Spleen (tissue), 11 donors: Measurements from ENCODE around the gene CSF3R. TPM values are rescaled to one million over a fixed set of nuclear protein-coding genes. Genes with fewer than 3 reads are reported as not detected.

Source experiments
- DNase-seq: peaks from one replicate; pipeline ENCODE4 v3.0.0-alpha.2; 2020
- H3K27ac ChIP-seq, 8 donors: fragments of 200-600 bp; sonication (generic) in 7 of 8; 1 replicate in 4 of 8; 2 replicates in 4 of 8; pipeline versions ENCODE4 v1.5.0 to v1.8.0; 2016 to 2021; ENCODE audit warnings: inconsistent platforms in 4 of 8, mild to moderate bottlenecking in 4 of 8, moderate library complexity in 1 of 8
- H3K27me3 ChIP-seq, 7 donors: fragments of 200-600 bp; sonication (generic) in 6 of 7; replicated peaks in 1 of 7; 1 replicate in 4 of 7; 2 replicates in 3 of 7; pipeline versions ENCODE4 v1.5.0 to v1.8.0; 2016 to 2021; ENCODE audit warnings: inconsistent platforms in 3 of 7, mild to moderate bottlenecking in 1 of 7
- H3K36me3 ChIP-seq, 6 donors: fragments of 200-600 bp; sonication (generic) in 5 of 6; 1 replicate in 4 of 6; 2 replicates in 2 of 6; pipeline versions ENCODE4 v1.5.0 to v1.8.0; 2016 to 2021; ENCODE audit warnings: inconsistent platforms in 2 of 6
- H3K4me1 ChIP-seq, 6 donors: fragments of 200-600 bp; sonication (generic) in 5 of 6; 1 replicate in 3 of 6; 2 replicates in 3 of 6; pipeline versions ENCODE4 v1.5.0 to v1.8.0; 2016 to 2021; ENCODE audit warnings: inconsistent platforms in 3 of 6
- H3K4me3 ChIP-seq, 8 donors: fragments of 200-600 bp; sonication (generic) in 7 of 8; 1 replicate in 4 of 8; 2 replicates in 4 of 8; pipeline versions ENCODE4 v1.5.0 to v1.8.0; 2016 to 2021; ENCODE audit warnings: inconsistent platforms in 4 of 8, mild to moderate bottlenecking in 4 of 8, moderate library complexity in 2 of 8
- H3K9me3 ChIP-seq, 8 donors: fragments of 200-600 bp; sonication (generic) in 7 of 8; 1 replicate in 4 of 8; 2 replicates in 4 of 8; pipeline versions ENCODE4 v1.5.0 to v1.8.0; 2016 to 2021; ENCODE audit warnings: inconsistent platforms in 4 of 8
- POLR2A ChIP-seq, 3 donors: fragments of 450-650 bp; IDR thresholded peaks; one replicate each; pipeline ENCODE4 v1.5.1; 2017; ENCODE audit warnings: antibody characterized with exemption in 3 of 3, mild to moderate bottlenecking in 1 of 3
- POLR2AphosphoS5 ChIP-seq, 3 donors: sonication (generic); formaldehyde crosslinking; IDR thresholded peaks; one replicate each; pipeline ENCODE4 v1.5.1; 2017; ENCODE audit warnings: antibody characterized with exemption in 3 of 3
- WGBS, 5 donors: extraction: QIAGEN DNeasy Blood & Tissue Kit in 3 of 5; methylation state at CpG; one replicate each; pipeline versions ENCODE4 v1.1.5 to v1.1.7; 2013 to 2018; 5-methylcytosine and 5-hydroxymethylcytosine counted together
- intact Hi-C: fragments of 100-400 bp; cut with DNase I; formaldehyde crosslinking; loops from one replicate; pipeline ENCODE4 v1.15.0; 2023; ENCODE audit warnings: low total_unique reads
- polyA plus RNA-seq, 3 donors: library from polyadenylated mRNA; stranded (reverse); fragments of 200-250 nt; gene quantifications; one replicate each; pipeline ENCODE4 v1.2.1, GENCODE V29; 2013
- total RNA-seq, 7 donors: library from RNA; depleted of rRNA in 3 of 7; stranded (reverse); fragments of >200 nt in 3 of 7; fragmentation: NEBNext Ultra II Directional in 4 of 7; extraction: Animal tissue kit (Norgen Biotek cat#: 25700) in 4 of 7; gene quantifications; one replicate each; pipeline versions ENCODE4 v1.1.0 to v1.2.1, GENCODE V29; 2016 to 2021
- TF ChIP-seq, protein P1 (sequence below), 11 experiments: fragments of 200-600 bp in 7 of 11; fragments of 450-650 bp in 4 of 11; sonication (generic) in 4 of 11; IDR thresholded peaks in 8 of 11; conservative IDR thresholded peaks in 3 of 11; 1 replicate in 7 of 11; 2 replicates in 4 of 11; pipeline versions ENCODE4 v1.4.0 to v1.8.0; 2016 to 2021; ENCODE audit warnings: antibody characterized with exemption in 11 of 11, inconsistent platforms in 4 of 11, mild to moderate bottlenecking in 1 of 11
- donor health status: healthy with polysubstance abuse.
- donor health status: DM: no; HTN: no; CAD: no; lungs with moderate emphysema.
- donor health status: DM: no; HTN: no; CAD: no.
- donor health status: Bipolar disorder and iron deficiency.
- donor health status: healthy.
- donor health status: DM: no; HTN: no; CAD: no.
- donor health status: DM: yes; HTN: yes; CAD: no.

The CSF3R gene
- total and polyA plus RNA-seq, 10 donors: 8.9 to 795 (median 220) TPM

DNA sequence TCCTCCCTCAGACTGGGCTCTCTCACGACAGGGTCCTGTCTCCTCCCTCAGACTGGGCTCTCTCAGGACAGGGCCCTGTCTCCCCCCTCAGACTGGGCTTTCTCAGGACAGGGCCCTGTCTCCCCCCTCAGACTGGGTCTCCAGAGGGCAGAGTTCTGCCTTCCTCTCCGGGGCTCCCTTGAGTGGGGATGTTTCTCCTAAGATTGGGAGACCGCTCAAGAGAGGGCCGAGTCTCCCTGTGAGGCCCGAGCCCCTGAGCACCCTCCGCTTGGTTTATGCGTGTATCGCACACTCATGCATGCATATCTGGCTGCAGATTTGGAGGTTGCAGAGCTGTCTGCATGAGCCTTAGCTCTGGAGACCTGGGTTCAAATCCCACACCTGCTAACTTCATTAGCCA, 39.3 kb upstream of the CSF3R start:
- H3K4me1 ChIP-seq: no peaks in the 10 kb centered on the region
- no peaks in the 10 kb centered on the region for H3K9me3 ChIP-seq
- DNase-seq: no peak
- no peaks in the 10 kb centered on the region for H3K27me3 ChIP-seq
- no peak overlapping the region for H3K27ac ChIP-seq
- 86 to 93% (median 91%) methylated on average over 8 of the region's 8 CpGs for WGBS, 5 donors
- H3K36me3 ChIP-seq: no peaks in the 10 kb centered on the region
- H3K4me3 ChIP-seq: no peak overlapping the region
- intact Hi-C loops: no loop called here
- no peak for TF ChIP-seq POLR2A (IDR thresholded peaks at IDR 0.05)
- TF ChIP-seq, protein P1, sequence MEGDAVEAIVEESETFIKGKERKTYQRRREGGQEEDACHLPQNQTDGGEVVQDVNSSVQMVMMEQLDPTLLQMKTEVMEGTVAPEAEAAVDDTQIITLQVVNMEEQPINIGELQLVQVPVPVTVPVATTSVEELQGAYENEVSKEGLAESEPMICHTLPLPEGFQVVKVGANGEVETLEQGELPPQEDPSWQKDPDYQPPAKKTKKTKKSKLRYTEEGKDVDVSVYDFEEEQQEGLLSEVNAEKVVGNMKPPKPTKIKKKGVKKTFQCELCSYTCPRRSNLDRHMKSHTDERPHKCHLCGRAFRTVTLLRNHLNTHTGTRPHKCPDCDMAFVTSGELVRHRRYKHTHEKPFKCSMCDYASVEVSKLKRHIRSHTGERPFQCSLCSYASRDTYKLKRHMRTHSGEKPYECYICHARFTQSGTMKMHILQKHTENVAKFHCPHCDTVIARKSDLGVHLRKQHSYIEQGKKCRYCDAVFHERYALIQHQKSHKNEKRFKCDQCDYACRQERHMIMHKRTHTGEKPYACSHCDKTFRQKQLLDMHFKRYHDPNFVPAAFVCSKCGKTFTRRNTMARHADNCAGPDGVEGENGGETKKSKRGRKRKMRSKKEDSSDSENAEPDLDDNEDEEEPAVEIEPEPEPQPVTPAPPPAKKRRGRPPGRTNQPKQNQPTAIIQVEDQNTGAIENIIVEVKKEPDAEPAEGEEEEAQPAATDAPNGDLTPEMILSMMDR (IDR thresholded peaks at IDR 0.05 in 8 of 11, conservative IDR thresholded peaks at IDR 0.05 in 3 of 11): no peak
- TF ChIP-seq POLR2AphosphoS5 (IDR thresholded peaks at IDR 0.05): no peak

DNA sequence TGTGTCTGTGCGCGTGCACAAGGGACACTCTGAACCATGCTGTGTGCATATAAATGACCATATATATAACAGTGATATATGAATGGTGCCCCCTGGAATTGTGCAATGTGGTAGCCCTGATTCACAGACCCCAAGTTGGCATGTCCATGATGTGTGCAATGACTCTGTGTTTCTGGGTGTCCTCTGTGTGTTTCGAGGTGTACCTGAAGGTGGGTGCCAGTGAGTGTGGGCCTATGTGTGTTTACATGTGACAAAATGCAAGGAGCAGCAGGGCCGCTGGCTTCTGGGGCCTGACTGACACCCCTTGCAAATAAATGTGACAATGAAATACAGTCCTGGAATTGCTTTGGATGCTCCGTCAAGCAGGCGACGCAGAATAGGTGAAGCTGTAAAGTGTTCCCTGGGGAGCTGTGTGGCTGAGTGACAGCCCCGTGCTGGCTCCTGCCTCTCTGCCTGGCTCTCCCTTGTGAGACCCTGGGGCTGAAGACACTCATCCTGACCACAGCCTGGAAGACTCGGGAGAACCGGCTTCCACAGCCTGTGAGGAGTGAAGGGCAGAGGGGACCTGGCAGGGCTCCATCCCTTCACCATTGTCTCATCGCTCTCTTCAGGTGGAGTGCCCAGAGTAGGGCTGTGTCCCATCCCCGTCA, 38.2 kb upstream of the CSF3R start:
- no peak for DNase-seq
- intact Hi-C loops: no loop called here
- 75 to 91% (median 83%) methylated on average over 12 of the region's 12 CpGs for WGBS, 5 donors
- peaks cover 0 to 6% (median 3%) of the 10 kb centered on the region in 6 donors for H3K4me1 ChIP-seq
- H3K9me3 ChIP-seq: no peaks in the 10 kb centered on the region
- TF ChIP-seq POLR2AphosphoS5 (IDR thresholded peaks at IDR 0.05): no peak
- H3K27ac ChIP-seq: no peak overlapping the region
- no peaks in the 10 kb centered on the region for H3K27me3 ChIP-seq
- H3K4me3 ChIP-seq: no peak overlapping the region
- H3K36me3 ChIP-seq: no peaks in the 10 kb centered on the region

DNA sequence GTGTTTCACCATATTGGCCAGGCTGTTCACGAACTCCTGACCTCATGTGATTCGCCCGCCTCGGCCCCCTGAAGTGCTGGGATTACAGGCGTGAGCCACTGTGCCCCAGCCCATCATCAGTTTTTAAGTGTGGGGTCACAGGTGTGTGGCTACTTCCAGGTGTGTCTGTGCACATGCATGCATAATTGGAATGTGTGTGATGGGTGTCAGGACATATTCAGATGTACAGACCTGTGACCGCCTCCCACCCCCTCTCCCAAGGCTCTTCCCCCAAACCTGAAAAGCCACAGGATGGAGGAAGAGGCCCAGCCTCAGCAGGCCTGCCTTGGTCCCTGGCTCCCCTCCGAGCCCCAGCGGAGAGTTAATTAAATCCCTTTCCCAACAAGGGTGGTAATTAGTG, 37.3 kb upstream of the CSF3R start:
- intact Hi-C loops: no loop called here
- no peak overlapping the region for H3K27ac ChIP-seq
- no peak for DNase-seq
- peaks cover 0 to 14% (median 5%) of the 10 kb centered on the region in 6 donors for H3K4me1 ChIP-seq
- no peaks in the 10 kb centered on the region for H3K27me3 ChIP-seq
- no peak for TF ChIP-seq POLR2A (IDR thresholded peaks at IDR 0.05)
- TF ChIP-seq POLR2AphosphoS5 (IDR thresholded peaks at IDR 0.05): no peak
- TF ChIP-seq, protein P1 (IDR thresholded peaks at IDR 0.05 in 8 of 11, conservative IDR thresholded peaks at IDR 0.05 in 3 of 11): no peak
- H3K4me3 ChIP-seq: no peak overlapping the region
- no peaks in the 10 kb centered on the region for H3K36me3 ChIP-seq
- WGBS, 5 donors: 80 to 94% (median 84%) methylated on average over 5 to 8 of the region's 8 CpGs
- H3K9me3 ChIP-seq: no peaks in the 10 kb centered on the region

DNA sequence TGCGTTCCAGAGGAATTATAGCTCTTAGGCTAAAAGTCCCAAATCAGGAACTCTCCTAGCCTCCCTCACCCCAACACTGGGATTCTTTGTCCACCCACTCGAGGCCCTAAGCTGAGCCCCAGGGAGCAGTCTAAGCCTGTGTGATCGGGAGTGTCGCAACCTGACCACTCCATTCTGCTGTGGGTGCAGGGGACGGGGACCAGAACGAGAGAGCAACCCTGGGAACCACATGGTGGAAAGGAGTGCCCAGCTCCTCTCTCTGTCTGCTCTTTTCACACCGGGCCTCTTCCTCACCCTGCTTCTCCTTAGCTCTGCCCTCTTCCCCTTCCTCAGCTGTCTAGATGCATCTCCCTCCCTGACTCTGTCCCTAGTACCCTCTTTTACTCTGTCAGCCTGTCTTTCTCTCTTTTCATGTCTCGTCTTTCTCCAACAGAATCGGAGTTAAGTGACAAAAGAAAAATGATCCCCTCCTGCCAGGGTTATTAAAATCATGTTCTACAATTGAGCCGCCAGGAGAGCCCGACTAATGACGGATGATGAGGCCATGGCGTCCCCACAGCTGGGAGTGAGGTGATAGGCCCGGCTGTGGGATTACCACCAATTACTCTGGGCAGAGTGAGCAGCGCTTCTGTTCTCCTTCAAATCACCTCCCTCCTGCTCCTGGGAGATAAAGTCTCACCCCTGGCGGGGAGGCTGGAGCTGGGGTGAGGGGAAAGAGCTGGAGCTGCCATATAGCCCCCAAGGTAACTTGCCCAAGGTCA, 34.5 kb upstream of the CSF3R start:
- WGBS, 5 donors: 61 to 78% (median 68%) methylated on average over 16 of the region's 16 CpGs
- intact Hi-C loops: no loop called here
- no peaks in the 10 kb centered on the region for H3K36me3 ChIP-seq
- no peaks in the 10 kb centered on the region for H3K27me3 ChIP-seq
- no peak for TF ChIP-seq POLR2AphosphoS5 (IDR thresholded peaks at IDR 0.05)
- TF ChIP-seq, protein P1 (IDR thresholded peaks at IDR 0.05 in 8 of 11, conservative IDR thresholded peaks at IDR 0.05 in 3 of 11): no peak
- no peak for TF ChIP-seq POLR2A (IDR thresholded peaks at IDR 0.05)
- H3K4me1 ChIP-seq: peaks cover 0 to 15% (median 5%) of the 10 kb centered on the region in 6 donors
- H3K9me3 ChIP-seq: no peaks in the 10 kb centered on the region
- H3K4me3 ChIP-seq: no peak overlapping the region
- no peak overlapping the region for H3K27ac ChIP-seq
- no peak for DNase-seq
